IMR-90 (cell line): ENCODE results near the gene C2orf74.

Experiments
- CEBPB ChIP-seq: IDR thresholded peaks from 2 replicates; pipeline ENCODE4 v1.6.1; 2012; ENCODE audit warnings: low read depth, low read length, improper control_type of control experiment
- FOS ChIP-seq: fragments of 150-350 bp; IDR thresholded peaks from 2 replicates; pipeline ENCODE4 v1.6.1; 2016; ENCODE audit warnings: low read depth, low read length
- MAFK ChIP-seq: IDR thresholded peaks from 2 replicates; pipeline ENCODE4 v1.6.1; 2012; ENCODE audit warnings: low read depth, low read length, improper control_type of control experiment
- POLR2A ChIP-seq: IDR thresholded peaks from 2 replicates; pipeline ENCODE4 v1.6.1; 2012; ENCODE audit warnings: mild to moderate bottlenecking, low read depth, low read length
- RAD21 ChIP-seq: IDR thresholded peaks from 2 replicates; pipeline ENCODE4 v1.6.1; 2012; ENCODE audit warnings: low read length, improper control_type of control experiment
- RCOR1 ChIP-seq: IDR thresholded peaks from 2 replicates; pipeline ENCODE4 v1.6.1; 2012; ENCODE audit warnings: mild to moderate bottlenecking, low read length, improper control_type of control experiment; ENCODE audit not compliant: insufficient replicate concordance
- RFX5 ChIP-seq: IDR thresholded peaks from 2 replicates; pipeline ENCODE4 v1.8.0; 2012; ENCODE audit warnings: low read depth, mild to moderate bottlenecking, low read length, moderate library complexity
- TF ChIP-seq, protein P1 (sequence below): conservative IDR thresholded peaks from 2 replicates; pipeline ENCODE4 v1.5.1; 2012; ENCODE audit warnings: mild to moderate bottlenecking, low read depth, low read length, improper control_type of control experiment
- TF ChIP-seq, protein P2 (sequence below): fragments of 150-350 bp; IDR thresholded peaks from 2 replicates; pipeline ENCODE4 v1.6.1; 2017; ENCODE audit warnings: mild to moderate bottlenecking, antibody characterized with exemption, low read length, low read depth

DNA sequence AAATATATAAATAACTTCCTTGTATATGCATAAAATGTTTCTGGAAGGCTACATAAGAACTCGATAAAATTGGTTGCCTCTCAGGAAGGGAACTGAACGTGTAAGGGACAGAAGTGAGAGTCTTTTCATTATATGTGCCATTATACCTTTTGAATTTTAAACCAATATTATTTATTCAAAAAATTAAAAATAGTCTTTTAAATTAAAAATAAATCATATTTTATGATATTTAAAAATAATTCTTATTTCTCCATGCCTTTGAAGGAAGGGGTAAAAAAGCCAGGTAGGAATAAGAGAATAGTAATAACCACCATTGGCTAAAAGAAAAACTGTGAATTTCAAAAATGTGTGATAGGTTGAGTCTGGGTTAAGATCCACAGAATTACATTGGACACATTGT, 45.7 kb upstream of the C2orf74 start:
- TF ChIP-seq POLR2A (no peak), MAFK (no peak), RFX5 (no peak), RAD21 (no peak), RCOR1 (no peak), FOS (no peak), CEBPB (no peak)
- TF ChIP-seq, protein P1, sequence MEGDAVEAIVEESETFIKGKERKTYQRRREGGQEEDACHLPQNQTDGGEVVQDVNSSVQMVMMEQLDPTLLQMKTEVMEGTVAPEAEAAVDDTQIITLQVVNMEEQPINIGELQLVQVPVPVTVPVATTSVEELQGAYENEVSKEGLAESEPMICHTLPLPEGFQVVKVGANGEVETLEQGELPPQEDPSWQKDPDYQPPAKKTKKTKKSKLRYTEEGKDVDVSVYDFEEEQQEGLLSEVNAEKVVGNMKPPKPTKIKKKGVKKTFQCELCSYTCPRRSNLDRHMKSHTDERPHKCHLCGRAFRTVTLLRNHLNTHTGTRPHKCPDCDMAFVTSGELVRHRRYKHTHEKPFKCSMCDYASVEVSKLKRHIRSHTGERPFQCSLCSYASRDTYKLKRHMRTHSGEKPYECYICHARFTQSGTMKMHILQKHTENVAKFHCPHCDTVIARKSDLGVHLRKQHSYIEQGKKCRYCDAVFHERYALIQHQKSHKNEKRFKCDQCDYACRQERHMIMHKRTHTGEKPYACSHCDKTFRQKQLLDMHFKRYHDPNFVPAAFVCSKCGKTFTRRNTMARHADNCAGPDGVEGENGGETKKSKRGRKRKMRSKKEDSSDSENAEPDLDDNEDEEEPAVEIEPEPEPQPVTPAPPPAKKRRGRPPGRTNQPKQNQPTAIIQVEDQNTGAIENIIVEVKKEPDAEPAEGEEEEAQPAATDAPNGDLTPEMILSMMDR, result no peak
- TF ChIP-seq, protein P2, sequence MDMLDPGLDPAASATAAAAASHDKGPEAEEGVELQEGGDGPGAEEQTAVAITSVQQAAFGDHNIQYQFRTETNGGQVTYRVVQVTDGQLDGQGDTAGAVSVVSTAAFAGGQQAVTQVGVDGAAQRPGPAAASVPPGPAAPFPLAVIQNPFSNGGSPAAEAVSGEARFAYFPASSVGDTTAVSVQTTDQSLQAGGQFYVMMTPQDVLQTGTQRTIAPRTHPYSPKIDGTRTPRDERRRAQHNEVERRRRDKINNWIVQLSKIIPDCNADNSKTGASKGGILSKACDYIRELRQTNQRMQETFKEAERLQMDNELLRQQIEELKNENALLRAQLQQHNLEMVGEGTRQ, result no peak
